T-helper 2 cell treated with Interferon-gamma antibody and Interleukin-4, amounts not matched to agents 100 ng/mL and 5 ng/mL, for 36 hours (primary cell): ENCODE results near the gene MRGPRD. TPM values are rescaled to one million over a fixed set of nuclear protein-coding genes. Genes with fewer than 3 reads are reported as not detected.

Experiments
- intact Hi-C: fragments of 100-400 bp; cut with micrococcal nuclease; formaldehyde crosslinking; loops from one replicate; pipeline ENCODE4 v1.15.1; 2023
- total RNA-seq: library from RNA; stranded (reverse); gene quantifications from 2 replicates; pipeline ENCODE4 v1.2.3, GENCODE V29; 2022

MRGPRD gene
- total RNA-seq, 1 donor from 2014 or later: not detected

DNA sequence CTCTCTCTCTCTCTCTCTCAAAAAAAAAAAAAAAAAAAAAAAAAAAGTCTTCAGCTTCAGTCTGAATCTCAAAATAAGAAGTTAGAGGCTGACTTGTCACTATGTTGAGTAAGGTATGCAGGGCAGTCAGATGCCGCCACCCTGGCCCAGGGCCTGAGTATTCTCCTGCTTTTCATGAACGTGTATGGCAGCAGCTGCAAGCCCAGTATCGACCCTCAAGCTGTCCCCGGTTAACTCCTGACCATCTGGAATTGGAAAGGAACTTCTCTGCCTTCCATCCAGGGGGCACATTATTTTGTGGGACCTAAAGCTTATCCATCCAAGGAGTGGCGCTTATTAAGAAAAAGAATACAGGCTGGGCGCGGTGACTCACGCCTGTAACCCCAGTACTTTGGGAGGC lies 11.4 kb downstream of the MRGPRD start:
- intact Hi-C loops: no loop called here

GRCh38 chr11:68968306-68969250 lies 12.2 kb downstream of the MRGPRD start:
- intact Hi-C loops: no loop called here

DNA sequence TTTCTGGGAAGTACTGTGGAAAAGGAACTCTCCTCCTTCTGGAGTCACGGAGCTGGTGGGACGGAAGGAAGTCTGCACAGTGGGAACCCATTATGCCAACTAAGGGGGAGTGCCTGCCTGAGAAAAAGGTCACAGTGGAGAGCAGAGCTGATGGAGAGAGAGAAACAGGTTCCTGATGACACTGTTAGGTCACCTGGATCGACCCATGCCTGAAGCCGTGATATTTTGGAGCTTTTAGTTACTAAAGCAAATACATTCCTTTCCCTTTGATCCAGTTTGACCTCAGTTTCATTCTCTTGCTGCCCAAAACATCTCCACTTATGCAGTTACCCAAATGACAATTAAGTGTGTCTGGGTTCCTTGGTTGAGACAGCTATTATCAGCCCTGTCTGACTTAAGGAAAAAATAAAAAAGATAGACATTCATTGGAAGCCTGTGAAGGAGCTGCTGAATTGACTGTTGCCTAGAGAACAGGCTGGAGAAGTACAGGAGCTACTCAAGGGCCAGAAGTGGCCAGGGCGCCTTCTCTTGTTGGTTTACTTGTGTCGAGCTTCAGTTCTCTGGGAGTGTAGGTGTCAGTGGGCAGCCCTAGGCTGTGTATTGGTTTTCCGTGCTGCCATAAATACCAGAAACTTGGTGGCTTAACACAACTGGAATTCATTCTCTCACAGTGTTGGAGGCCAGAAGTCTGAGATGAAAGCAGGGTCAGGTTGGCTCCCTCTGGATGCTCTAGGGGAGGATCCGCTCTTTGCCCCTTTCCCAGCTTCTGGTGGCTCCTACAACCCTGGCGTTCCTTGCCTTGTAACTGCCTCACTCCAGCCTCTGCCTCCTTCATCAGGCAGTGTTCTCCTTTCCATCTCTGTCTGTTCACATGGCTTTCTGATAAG lies 13.6 kb downstream of the MRGPRD start:
- intact Hi-C loops: no loop called here

GRCh38 chr11:68965901-68966853 lies 14.6 kb downstream of the MRGPRD start:
- intact Hi-C loops: no loop called here

DNA sequence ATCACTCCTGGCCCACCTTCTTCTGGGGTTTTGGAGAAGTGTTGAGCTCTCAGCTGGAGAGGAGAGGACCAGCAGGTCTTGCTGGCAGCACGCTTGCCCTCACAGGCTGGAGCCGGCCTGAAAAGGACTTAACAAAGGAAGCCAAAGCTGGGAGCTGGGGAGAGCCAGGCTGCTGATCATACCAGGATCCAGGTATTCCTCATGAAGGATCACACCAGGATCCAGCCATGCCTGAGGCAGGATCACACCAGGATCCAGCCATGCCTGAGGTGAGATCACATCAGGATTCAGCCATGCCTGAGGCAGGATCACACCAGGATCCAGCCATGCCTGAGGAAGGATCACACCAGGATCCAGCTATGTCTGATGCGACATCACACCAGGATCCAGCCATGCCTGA lies 17.0 kb downstream of the MRGPRD start:
- intact Hi-C loops: no loop called here

GRCh38 chr11:68962527-68963250 lies 18.1 kb downstream of the MRGPRD start:
- intact Hi-C loops: no loop called here

DNA sequence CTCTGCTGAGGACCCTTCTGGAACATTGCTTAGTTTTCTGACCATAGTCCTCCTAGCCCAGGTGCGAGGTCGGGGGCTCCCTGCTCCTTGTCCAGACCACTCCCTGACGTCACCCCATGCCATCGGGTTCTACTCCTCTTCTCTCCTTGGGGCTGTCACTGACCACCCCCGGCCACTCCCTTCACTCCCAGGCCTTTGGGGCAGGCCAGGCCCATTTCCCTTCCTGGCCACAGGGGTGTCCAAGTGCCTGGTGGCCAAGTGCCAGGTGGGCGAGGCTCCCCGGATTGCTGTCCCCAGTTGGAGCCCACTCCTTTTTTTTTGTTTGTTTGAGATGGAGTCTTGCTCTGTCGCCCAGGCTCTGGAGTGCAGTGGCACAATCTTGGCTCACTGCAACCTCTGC lies 19.5 kb downstream of the MRGPRD start:
- intact Hi-C loops: no loop called here

DNA sequence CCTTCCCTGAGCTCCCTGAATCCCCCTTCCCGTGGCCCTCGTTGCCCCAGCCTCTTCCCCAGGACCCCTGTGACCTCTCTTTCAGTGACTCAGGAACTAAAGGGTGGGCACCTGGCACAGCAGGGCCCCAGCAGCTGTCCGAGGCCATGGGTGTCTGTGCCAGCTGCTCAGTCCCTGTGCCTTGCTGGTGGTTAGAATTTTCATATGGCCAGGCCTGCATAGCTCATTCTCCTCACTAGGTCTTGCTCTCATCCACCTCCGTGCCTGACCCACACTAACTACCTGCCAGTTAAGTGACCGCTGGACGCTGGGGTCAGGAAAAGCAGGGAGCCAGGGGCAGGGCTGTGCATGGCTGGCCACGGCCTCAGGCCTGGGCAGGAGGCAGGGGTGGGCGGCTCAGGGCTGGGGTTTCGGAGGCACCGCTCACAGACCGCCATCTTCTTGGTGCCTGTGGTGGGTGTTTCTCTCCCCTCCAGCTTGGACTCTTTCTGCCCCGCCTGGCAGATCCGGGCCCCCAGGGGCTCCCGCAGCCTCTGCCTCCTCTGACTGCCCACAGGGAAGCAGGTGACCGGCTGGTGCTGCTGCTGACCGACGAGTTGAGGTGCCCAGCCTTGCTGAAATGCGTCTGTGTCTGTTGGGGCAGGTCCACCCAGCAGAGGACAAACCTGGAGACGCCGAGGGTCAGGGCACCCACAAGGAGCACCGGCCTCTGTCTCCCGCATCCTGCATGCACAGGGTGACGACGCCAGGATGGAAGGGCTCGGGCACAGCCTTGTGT lies 20.3 kb downstream of the MRGPRD start:
- intact Hi-C loops: no loop called here

- intact Hi-C loops: no loop called here
Measured at GRCh38 chr11:68959465-68960293, 21.1 kb downstream of the MRGPRD start.

DNA sequence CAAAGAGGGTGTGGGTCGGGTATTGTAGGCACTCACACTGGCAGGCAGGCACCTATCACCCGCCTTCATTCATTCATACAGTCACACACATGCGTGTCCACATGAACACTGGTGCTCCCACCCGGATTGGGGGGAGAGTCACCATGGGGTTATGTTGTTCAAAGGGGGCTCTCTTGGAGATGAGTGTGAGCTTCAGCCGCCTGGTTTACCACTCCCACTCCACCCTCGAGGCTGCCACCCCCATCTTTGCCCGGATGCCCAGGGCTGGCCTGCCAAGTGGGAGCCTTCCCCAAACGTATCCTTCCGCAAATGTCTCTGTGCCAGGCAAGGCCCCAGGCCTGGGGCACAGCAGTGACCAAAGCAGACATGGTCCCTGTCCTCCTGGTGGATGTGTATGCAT lies 22.6 kb downstream of the MRGPRD start:
- intact Hi-C loops: no loop called here

DNA sequence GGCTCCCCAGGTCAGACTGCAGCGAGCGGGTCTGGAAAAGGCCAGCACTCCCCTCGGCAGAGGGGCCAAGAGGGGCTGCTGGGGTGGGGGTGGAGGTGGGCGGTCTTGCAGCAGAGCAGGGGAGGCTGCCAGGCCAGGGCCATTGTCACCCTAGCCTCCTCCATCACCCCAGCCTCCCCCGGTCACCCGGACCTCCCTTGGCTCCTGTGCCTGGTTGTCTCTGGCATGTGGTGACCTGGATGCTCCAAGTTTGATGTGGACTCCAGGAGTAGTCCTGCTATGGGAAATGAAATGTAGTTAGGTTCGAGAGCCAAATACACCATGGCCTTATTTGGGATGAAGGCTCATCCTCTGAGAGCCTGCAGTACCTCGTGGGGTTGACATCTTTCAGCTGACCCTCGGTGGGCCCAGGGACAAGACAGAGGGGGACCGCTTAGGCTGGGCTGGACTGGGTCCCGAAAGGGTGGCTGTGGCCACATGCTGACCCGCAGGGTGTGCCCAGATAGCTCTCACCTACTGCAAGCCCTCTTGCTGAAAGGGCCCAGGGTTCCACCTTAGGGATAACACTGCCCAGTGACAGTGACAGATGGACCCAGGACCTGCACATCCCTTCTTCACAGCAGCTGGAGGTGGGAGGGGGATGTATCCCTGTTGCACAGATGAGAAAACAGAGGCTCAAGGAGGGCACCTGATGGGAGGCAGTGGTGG lies 24.1 kb downstream of the MRGPRD start:
- intact Hi-C loops: no loop called here

- intact Hi-C loops: no loop called here
Measured at GRCh38 chr11:68956142-68956541, 24.6 kb downstream of the MRGPRD start.

DNA sequence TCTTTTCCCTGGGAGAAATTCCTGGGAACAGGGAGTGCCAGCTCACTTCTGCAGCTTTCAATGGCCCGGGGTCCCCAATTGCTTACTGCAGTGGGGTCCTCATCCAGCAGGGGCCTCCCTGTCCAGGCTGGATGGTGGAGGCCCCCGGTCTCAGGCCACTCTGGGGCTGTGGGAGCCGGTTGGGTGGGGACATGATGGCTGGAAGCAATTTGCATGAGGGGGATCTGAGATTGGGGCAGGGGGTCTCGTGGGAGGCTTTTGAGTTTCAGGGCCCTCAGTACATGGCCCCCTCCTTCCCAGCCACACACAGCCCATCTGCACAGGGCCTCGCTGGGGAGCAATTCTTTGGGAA lies 25.2 kb downstream of the MRGPRD start:
- intact Hi-C loops: no loop called here

- intact Hi-C loops: no loop called here
Measured at GRCh38 chr11:68954836-68955606, 25.8 kb downstream of the MRGPRD start.

DNA sequence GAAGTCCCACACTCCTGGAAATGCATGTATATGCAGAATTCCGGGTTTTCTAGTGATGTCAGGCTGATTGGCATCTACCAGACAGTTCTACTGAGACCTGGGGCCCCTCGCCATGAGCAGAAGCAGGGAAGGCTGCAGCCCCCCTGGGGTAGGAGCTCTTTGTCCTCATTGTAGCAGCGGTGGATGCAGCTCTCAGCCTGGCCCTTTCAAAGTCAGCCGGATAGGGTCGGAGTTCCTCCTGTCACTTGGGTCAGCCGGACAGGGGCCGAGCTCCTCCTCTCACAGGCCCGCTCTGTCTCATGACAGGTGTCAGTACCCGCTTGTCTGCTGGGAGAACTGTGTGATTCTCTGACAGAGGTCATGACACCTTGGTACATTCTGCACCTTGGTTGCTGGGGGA lies 30.0 kb downstream of the MRGPRD start:
- intact Hi-C loops: no loop called here

- intact Hi-C loops: no loop called here
Measured at GRCh38 chr11:68950270-68950669, 30.5 kb downstream of the MRGPRD start.

- intact Hi-C loops: no loop called here
Measured at GRCh38 chr11:68948935-68949334, 31.9 kb downstream of the MRGPRD start.
